ENCODE data around the gene SHBG.

- TF ChIP-seq CTCF (IDR thresholded peaks at IDR 0.05; ENCODE audit: insufficient read depth, low read length) (no peak), POLR2AphosphoS5 (IDR thresholded peaks at IDR 0.05; ENCODE audit: low read depth) (no peak), REST (IDR thresholded peaks at IDR 0.05; ENCODE audit: insufficient replicate concordance, low read depth) (no peak), SPI1 (IDR thresholded peaks at IDR 0.05; ENCODE audit: borderline replicate concordance, low read depth) (no peak)
Observed at GRCh38 chr17:7656958-7657609, 27.1 kb downstream of the SHBG start.
